ENCODE data around the gene PIGU.

GRCh38 chr20:34562641-34563040 lies 114.3 kb downstream of the PIGU start:
- TF ChIP-seq CTCF (IDR thresholded peaks at IDR 0.05; ENCODE audit: low read depth, low read length, poor library complexity, severe bottlenecking) (peak; percentile 52), EZH2phosphoT487 (IDR thresholded peaks at IDR 0.05; ENCODE audit: borderline replicate concordance, low read length) (no peak)

Data from DOHH2 (cell line).